ENCODE measurements around the gene CNGA3.

The CNGA3 gene

DNA sequence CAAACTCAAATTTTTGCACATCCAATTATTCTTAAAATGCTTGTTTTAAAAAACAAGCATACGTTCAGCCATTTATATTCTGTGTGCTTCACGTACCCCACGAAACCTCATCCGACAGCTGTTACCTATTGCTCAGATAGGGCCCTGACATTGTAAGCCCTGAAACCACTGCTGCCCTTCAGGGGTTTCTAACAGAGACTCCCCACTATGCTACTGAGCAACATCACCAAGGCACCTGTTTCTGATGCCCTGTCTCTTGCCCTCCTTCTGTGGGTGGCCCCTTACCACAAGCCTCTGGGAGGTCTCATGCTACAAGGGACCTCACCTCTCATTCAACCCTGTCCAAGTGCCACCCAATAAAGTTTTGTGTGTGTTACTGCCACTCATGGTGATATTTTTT is 18.5 kb upstream of the CNGA3 start:
- DNase-seq (ENCODE audit: low read depth): no peak
- no peak overlapping the region for H3K4me3 ChIP-seq (ENCODE audit: low read depth, low read length)
- TF ChIP-seq, protein P1, sequence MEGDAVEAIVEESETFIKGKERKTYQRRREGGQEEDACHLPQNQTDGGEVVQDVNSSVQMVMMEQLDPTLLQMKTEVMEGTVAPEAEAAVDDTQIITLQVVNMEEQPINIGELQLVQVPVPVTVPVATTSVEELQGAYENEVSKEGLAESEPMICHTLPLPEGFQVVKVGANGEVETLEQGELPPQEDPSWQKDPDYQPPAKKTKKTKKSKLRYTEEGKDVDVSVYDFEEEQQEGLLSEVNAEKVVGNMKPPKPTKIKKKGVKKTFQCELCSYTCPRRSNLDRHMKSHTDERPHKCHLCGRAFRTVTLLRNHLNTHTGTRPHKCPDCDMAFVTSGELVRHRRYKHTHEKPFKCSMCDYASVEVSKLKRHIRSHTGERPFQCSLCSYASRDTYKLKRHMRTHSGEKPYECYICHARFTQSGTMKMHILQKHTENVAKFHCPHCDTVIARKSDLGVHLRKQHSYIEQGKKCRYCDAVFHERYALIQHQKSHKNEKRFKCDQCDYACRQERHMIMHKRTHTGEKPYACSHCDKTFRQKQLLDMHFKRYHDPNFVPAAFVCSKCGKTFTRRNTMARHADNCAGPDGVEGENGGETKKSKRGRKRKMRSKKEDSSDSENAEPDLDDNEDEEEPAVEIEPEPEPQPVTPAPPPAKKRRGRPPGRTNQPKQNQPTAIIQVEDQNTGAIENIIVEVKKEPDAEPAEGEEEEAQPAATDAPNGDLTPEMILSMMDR (IDR thresholded peaks at IDR 0.05; ENCODE audit: low read depth, low read length, missing control alignments): no peak
- in situ Hi-C loops (cut with HindIII; ENCODE audit: low sequenced_read_pairs): no loop called here

DNA sequence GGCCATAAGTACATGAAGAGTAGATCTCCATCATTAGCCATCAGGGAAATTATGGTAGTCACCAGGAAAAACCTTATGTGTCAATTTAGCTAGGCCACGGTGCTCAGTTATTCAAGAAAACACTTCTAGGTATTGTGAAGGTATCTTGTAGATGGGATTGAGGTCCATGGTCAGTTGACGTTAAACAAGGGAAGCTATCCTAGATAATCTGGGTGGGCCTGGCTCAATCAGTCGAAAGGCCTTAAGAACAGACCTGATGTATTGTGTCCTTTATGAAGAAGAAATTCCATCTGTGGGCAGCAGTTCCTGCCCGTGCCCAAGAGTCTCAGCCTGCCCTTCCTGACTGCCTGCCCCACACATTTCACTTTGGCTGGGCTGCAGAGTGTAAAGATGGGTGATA is 16.7 kb upstream of the CNGA3 start:
- in situ Hi-C loops (cut with HindIII; ENCODE audit: low sequenced_read_pairs): no loop called here
- TF ChIP-seq, protein P1 (IDR thresholded peaks at IDR 0.05; ENCODE audit: low read depth, low read length, missing control alignments): no peak
- no peak overlapping the region for H3K4me3 ChIP-seq (ENCODE audit: low read depth, low read length)
- no peak for DNase-seq (ENCODE audit: low read depth)

DNA sequence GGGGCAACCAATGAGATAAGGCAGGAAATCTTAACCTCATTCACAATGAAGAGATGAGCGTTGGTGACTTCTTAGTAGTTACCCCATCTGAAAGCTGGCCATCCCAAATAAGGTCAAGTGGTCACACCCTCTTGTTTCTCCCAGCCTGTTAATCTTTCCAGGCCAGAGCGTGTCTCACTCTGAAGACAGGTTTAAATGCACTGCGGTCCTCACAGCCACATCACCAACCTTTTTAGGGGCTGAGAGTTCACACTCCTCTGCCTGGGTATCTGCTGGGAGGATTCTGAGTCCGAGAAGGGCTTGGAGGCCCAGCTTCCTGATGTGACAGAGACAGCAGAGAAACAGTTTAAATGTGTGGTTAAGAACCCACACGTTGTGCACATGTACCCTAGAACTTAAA is 13.3 kb upstream of the CNGA3 start:
- DNase-seq (ENCODE audit: low read depth): no peak
- in situ Hi-C loops (cut with HindIII; ENCODE audit: low sequenced_read_pairs): no loop called here
- TF ChIP-seq, protein P1 (IDR thresholded peaks at IDR 0.05; ENCODE audit: low read depth, low read length, missing control alignments): no peak
- H3K4me3 ChIP-seq (ENCODE audit: low read depth, low read length): no peak overlapping the region

DNA sequence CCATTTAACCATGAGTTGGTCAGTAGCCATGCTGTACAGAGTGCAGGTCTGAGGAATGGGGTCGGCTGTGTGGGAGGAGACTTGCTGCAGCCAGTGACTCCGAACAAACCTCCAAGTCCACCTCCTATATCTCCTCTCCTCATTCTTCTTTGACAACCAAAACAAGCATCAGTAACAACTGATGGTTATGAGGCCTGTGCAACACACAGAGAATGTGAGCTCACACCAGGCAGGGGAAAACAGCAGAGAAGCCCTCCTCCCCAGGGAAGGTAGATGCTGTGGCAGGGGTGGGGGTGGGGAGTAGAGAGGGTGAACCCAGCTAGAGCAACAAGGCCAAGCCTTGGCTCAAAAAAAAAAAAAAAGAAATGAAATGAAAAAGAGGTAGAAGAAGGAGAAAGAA is 12.3 kb upstream of the CNGA3 start:
- TF ChIP-seq, protein P1 (IDR thresholded peaks at IDR 0.05; ENCODE audit: low read depth, low read length, missing control alignments): no peak
- no peak for DNase-seq (ENCODE audit: low read depth)
- in situ Hi-C loops (cut with HindIII; ENCODE audit: low sequenced_read_pairs): no loop called here
- H3K4me3 ChIP-seq (ENCODE audit: low read depth, low read length): no peak overlapping the region

DNA sequence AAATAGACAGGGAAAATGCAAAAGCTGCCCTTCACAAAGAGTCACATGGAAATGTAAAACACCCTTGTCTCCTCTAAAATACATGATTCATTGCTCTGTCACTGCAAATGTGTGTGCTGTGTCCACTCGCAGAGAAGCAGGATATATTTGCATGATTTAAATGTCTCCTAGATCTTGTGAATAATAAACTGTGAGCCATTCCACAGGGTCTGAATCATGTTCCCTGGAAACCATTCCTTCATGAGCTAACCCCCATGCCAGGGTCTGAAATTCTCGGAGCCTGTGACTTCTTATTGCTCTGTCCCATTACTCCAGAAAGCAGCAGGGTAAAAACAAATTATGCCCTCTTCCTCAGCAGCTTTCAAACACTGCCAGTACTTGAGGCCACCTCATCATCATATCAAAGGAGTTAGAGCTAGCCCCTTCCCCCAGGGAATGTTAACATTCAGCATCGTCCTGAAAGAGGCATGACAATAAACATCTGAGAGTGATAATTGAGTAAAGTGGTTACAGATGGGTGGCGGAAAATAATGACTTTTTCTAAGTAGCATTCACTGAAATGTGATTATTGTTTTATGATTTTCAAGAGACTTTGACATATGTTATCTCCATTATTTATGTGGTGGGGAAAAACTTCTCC is 11.7 kb upstream of the CNGA3 start:
- TF ChIP-seq, protein P1 (IDR thresholded peaks at IDR 0.05; ENCODE audit: low read depth, low read length, missing control alignments): no peak
- no peak overlapping the region for H3K4me3 ChIP-seq (ENCODE audit: low read depth, low read length)
- DNase-seq (ENCODE audit: low read depth): peak; percentile 63
- in situ Hi-C loops (cut with HindIII; ENCODE audit: low sequenced_read_pairs): no loop called here

DNA sequence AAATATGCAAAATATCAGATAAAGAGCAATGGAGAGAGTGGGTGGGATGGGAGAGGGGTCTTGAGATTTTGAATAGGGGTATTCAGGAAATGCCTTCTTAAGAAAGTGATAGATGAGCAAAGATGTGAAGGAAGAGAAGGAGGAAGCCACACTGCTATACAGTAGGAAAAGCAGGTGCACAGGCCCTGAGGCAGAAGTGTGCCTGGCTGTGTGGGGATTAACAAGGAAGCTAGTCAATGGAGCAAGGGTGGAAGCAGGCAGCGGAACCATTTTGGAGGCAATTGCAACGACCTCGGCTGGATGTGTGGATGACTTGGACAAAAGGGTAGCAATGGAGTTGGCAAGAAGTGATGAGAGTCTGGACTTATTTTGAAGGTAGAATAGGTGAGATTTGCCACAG is 11.0 kb upstream of the CNGA3 start:
- in situ Hi-C loops (cut with HindIII; ENCODE audit: low sequenced_read_pairs): no loop called here
- no peak overlapping the region for H3K4me3 ChIP-seq (ENCODE audit: low read depth, low read length)
- no peak for DNase-seq (ENCODE audit: low read depth)
- TF ChIP-seq, protein P1 (IDR thresholded peaks at IDR 0.05; ENCODE audit: low read depth, low read length, missing control alignments): no peak
